Liver (tissue), 9 donors: ENCODE measurements around the gene KCNA10. TPM values are rescaled to one million over a fixed set of nuclear protein-coding genes. Genes with fewer than 3 reads are reported as not detected.
"Not testable (repeated sequence)": the region's sequence is repeated elsewhere in the genome, so short reads cannot be mapped to it uniquely, and the experiment has no call there.

Experiments
- DNase-seq: peaks from one replicate; pipeline ENCODE4 v3.0.0-alpha.2; 2017; ENCODE audit warnings: low spot score
- H3K27ac ChIP-seq, 2 donors: one replicate each; pipeline ENCODE4 v1.7.0; 2013; ENCODE audit warnings: inconsistent platforms in 2 of 2, low read length in 2 of 2, control low read depth in 1 of 2, low read depth in 1 of 2, mild to moderate bottlenecking in 1 of 2
- H3K27me3 ChIP-seq, 4 donors: one replicate each; pipeline versions ENCODE4 v1.6.1 to v1.7.0; 2013; ENCODE audit warnings: low read length in 3 of 4, inconsistent platforms in 1 of 4, mild to moderate bottlenecking in 1 of 4, moderate library complexity in 1 of 4; ENCODE audit not compliant: control insufficient read depth in 4 of 4, insufficient read depth in 4 of 4
- H3K36me3 ChIP-seq, 4 donors: one replicate each; pipeline versions ENCODE4 v1.6.1 to v1.7.0; 2013; ENCODE audit warnings: low read length in 3 of 4, mild to moderate bottlenecking in 3 of 4, low read depth in 1 of 4, moderate library complexity in 1 of 4; ENCODE audit not compliant: control insufficient read depth in 4 of 4, insufficient read depth in 3 of 4
- H3K4me1 ChIP-seq, 4 donors: one replicate each; pipeline versions ENCODE4 v1.6.1 to v1.7.0; 2013; ENCODE audit warnings: low read length in 3 of 4, mild to moderate bottlenecking in 3 of 4, moderate library complexity in 1 of 4; ENCODE audit not compliant: control insufficient read depth in 4 of 4, insufficient read depth in 4 of 4
- H3K4me3 ChIP-seq, 3 donors: one replicate each; pipeline versions ENCODE4 v1.6.1 to v1.7.0; 2013; ENCODE audit warnings: low read length in 3 of 3, control low read depth in 1 of 3, low read depth in 1 of 3, mild to moderate bottlenecking in 1 of 3
- H3K9ac ChIP-seq, 2 donors: one replicate each; pipeline ENCODE4 v1.7.0; 2013; ENCODE audit warnings: low read length in 2 of 2, mild to moderate bottlenecking in 2 of 2, moderate library complexity in 2 of 2, control low read depth in 1 of 2, low read depth in 1 of 2
- H3K9me3 ChIP-seq, 4 donors: one replicate each; pipeline versions ENCODE4 v1.6.1 to v1.7.0; 2013; ENCODE audit warnings: low read length in 3 of 4; ENCODE audit not compliant: control insufficient read depth in 4 of 4
- FOXA1 ChIP-seq: IDR thresholded peaks from 2 replicates; pipeline ENCODE4 v1.6.1; 2016; ENCODE audit warnings: antibody characterized with exemption
- FOXA2 ChIP-seq: IDR thresholded peaks from 2 replicates; pipeline ENCODE4 v1.6.1; 2016; ENCODE audit warnings: antibody characterized with exemption
- HNF4A ChIP-seq, 2 donors: conservative IDR thresholded peaks; 2 replicates each; pipeline ENCODE4 v1.6.1; 2016; ENCODE audit warnings: antibody characterized with exemption in 2 of 2, mild to moderate bottlenecking in 2 of 2
- JUND ChIP-seq, 2 donors: IDR thresholded peaks; 2 replicates each; pipeline ENCODE4 v1.6.1; 2016; ENCODE audit warnings: antibody characterized with exemption in 2 of 2
- RAD21 ChIP-seq, 2 donors: IDR thresholded peaks; 2 replicates each; pipeline ENCODE4 v1.6.1; 2016; ENCODE audit warnings: antibody characterized with exemption in 2 of 2, mild to moderate bottlenecking in 2 of 2
- RXRA ChIP-seq, 2 donors: IDR thresholded peaks; 2 replicates each; pipeline ENCODE4 v1.6.1; 2017 to 2018; ENCODE audit warnings: antibody characterized with exemption in 2 of 2, mild to moderate bottlenecking in 1 of 2
- TAF1 ChIP-seq: conservative IDR thresholded peaks from 2 replicates; pipeline ENCODE4 v1.6.1; 2016; ENCODE audit warnings: antibody characterized with exemption, mild to moderate bottlenecking
- WGBS: extraction: QIAGEN DNeasy Blood & Tissue Kit; methylation state at CpG from one replicate; pipeline ENCODE4 v1.1.7; 2013; 5-methylcytosine and 5-hydroxymethylcytosine counted together
- polyA plus RNA-seq, 2 donors: library from polyadenylated mRNA; stranded (reverse) in 1 of 2; unstranded in 1 of 2; fragments of 200-250 nt in 1 of 2; fragments of >200 nt in 1 of 2; fragmentation: Nextera tagmentation in 1 of 2; extraction: Ambion mirVana in 1 of 2; gene quantifications; one replicate each; pipeline versions ENCODE4 v1.2.1 to v1.2.3, GENCODE V29; 2013 to 2015
- total RNA-seq, 2 donors: library from RNA; depleted of rRNA; stranded (reverse); fragments of >200 nt; gene quantifications; one replicate each; pipeline ENCODE4 v1.2.3, GENCODE V29; 2014
- TF ChIP-seq, protein P1 (sequence below): IDR thresholded peaks from 2 replicates; pipeline ENCODE4 v1.6.1; 2016; ENCODE audit warnings: antibody characterized with exemption
- TF ChIP-seq, protein P2 (sequence below): fragments of 150-350 bp; IDR thresholded peaks from 2 replicates; pipeline ENCODE4 v1.5.1; 2017; ENCODE audit warnings: improper control_type of control experiment, low read depth, low read length; ENCODE audit not compliant: missing input control
- donor health status: healthy.
- donor health status: healthy.
- donor health status: healthy.
- donor health status: healthy.
- donor health status: healthy.

The KCNA10 gene
- total and polyA plus RNA-seq, 4 donors = not detected

DNA sequence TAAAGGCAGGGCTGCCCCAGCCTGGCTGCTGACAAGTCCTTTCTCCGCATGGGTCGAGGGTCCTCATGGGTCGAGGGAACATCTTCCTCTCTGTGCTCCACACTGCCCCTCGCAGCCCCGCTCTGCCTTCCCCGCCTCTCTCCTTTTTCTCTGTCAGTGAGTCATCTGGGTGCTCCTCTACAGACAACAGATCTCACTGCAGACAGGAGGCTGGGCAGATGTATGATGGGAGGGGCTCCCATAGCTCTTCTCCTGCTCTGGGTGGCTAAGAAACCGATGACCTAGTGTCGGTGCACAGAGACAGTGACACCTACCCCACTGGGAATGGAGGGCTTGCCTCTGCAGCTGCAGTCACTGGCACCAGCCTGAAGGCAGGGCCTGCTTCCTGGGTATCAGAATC, 5.5 kb downstream of the KCNA10 start (continued):
- TF ChIP-seq, protein P1, sequence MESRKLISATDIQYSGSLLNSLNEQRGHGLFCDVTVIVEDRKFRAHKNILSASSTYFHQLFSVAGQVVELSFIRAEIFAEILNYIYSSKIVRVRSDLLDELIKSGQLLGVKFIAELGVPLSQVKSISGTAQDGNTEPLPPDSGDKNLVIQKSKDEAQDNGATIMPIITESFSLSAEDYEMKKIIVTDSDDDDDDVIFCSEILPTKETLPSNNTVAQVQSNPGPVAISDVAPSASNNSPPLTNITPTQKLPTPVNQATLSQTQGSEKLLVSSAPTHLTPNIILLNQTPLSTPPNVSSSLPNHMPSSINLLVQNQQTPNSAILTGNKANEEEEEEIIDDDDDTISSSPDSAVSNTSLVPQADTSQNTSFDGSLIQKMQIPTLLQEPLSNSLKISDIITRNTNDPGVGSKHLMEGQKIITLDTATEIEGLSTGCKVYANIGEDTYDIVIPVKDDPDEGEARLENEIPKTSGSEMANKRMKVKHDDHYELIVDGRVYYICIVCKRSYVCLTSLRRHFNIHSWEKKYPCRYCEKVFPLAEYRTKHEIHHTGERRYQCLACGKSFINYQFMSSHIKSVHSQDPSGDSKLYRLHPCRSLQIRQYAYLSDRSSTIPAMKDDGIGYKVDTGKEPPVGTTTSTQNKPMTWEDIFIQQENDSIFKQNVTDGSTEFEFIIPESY = no peak
- TF ChIP-seq, protein P2, sequence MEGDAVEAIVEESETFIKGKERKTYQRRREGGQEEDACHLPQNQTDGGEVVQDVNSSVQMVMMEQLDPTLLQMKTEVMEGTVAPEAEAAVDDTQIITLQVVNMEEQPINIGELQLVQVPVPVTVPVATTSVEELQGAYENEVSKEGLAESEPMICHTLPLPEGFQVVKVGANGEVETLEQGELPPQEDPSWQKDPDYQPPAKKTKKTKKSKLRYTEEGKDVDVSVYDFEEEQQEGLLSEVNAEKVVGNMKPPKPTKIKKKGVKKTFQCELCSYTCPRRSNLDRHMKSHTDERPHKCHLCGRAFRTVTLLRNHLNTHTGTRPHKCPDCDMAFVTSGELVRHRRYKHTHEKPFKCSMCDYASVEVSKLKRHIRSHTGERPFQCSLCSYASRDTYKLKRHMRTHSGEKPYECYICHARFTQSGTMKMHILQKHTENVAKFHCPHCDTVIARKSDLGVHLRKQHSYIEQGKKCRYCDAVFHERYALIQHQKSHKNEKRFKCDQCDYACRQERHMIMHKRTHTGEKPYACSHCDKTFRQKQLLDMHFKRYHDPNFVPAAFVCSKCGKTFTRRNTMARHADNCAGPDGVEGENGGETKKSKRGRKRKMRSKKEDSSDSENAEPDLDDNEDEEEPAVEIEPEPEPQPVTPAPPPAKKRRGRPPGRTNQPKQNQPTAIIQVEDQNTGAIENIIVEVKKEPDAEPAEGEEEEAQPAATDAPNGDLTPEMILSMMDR = no peak
- no peak for TF ChIP-seq HNF4A (conservative IDR thresholded peaks at IDR 0.05)
- TF ChIP-seq FOXA2 = no peak

DNA sequence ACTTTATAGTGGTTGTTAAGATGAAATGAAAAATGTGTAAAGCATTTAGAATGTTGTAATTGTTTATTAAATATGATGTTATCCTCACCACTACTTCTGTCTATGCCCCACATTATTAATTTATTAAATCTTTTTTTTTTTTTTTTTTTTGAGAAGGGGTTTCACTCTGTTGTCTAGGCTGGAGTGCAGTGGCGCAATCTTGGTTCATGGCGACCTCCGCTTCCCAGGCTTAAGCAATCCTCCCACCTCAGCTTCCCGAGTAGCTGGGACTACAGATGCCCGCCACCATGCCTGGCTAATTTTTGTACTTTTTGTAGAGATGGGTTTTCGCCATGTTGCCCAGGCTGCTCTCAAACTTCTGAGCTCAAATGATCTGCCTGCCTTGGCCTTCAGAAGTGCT, 7.5 kb downstream of the KCNA10 start:
- WGBS = 94% methylated on average over 6 of the region's 6 CpGs
- H3K27ac ChIP-seq = no peak overlapping the region

DNA sequence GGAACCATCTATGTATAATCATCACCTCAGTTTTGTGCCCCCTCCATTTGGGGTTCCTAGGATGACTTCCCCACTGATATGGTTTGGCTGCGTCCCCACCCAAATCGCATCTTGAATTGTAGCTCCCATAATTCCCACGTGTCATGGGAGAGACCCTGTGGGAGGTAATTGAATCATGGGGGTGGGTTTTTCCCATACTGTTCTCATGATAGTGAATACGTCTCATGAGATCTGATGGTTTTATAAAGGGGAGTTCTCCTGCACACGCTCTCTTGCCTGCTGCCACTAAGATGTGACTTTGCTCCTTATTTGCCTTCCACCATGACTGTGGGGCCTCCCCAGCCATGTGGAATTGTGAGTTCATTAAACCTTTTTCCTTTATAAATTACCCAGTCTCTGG, 8.1 kb downstream of the KCNA10 start:
- WGBS = 91% methylated on average over 5 of the region's 5 CpGs
- not testable (repeated sequence) for H3K4me1 ChIP-seq, H3K27ac ChIP-seq, H3K4me3 ChIP-seq, H3K36me3 ChIP-seq, H3K9ac ChIP-seq, H3K9me3 ChIP-seq, DNase-seq, H3K27me3 ChIP-seq

More for the DNA sequence above, 7.5 kb downstream of the KCNA10 start:
- Histone ChIP-seq H3K27me3 (peaks cover 0 to 3% (median 0%) of the 10 kb centered on the region in 4 donors), H3K36me3 (no peaks in the 10 kb centered on the region), H3K4me3 (no peak overlapping the region), H3K4me1 (no peaks in the 10 kb centered on the region), H3K9ac (no peak overlapping the region), H3K9me3 (no peaks in the 10 kb centered on the region)
- no peak for DNase-seq
- TF ChIP-seq, protein P2 = no peak
- no peak for TF ChIP-seq RXRA (IDR thresholded peaks at IDR 0.05)
- TF ChIP-seq TAF1 = no peak
- TF ChIP-seq, protein P1 = no peak
- TF ChIP-seq JUND (IDR thresholded peaks at IDR 0.05) = no peak
- TF ChIP-seq FOXA1 = no peak
- no peak for TF ChIP-seq RAD21 (IDR thresholded peaks at IDR 0.05)
- no peak for TF ChIP-seq HNF4A (conservative IDR thresholded peaks at IDR 0.05)
